Stimulated activated naive B cell treated with anti-CD40 and anti-IgM and Interleukin-4, amounts not matched to agents 10 μg/mL and 1 μg/mL and 100 μg/mL, for 72 hours (primary cell): ENCODE measurements around the gene IGFBP2.

Source experiments
- ATAC-seq, 2 donors: fragments of 150-1000 bp; cut with Tn5 transposase; replicated peaks; 2 replicates each; pipeline ENCODE4 v1.10.0; 2021; ENCODE audit warnings: moderate library complexity in 1 of 2
- DNase-seq: peaks from one replicate; pipeline ENCODE4 v3.0.0; 2021
- H3K27ac Mint-ChIP-seq: one replicate; pipeline ENCODE4 v1.8.0; 2022; ENCODE audit warnings: mild to moderate bottlenecking, mixed read lengths
- H3K27me3 Mint-ChIP-seq, 2 donors: one replicate each; pipeline ENCODE4 v1.8.0; 2022; ENCODE audit warnings: mixed read lengths in 2 of 2
- H3K36me3 Mint-ChIP-seq, 2 donors: one replicate each; pipeline ENCODE4 v1.8.0; 2022; ENCODE audit warnings: mixed read lengths in 2 of 2, mild to moderate bottlenecking in 1 of 2
- H3K4me1 Mint-ChIP-seq, 2 donors: one replicate each; pipeline ENCODE4 v1.8.0; 2022; ENCODE audit warnings: mixed read lengths in 2 of 2, mild to moderate bottlenecking in 1 of 2
- H3K4me3 Mint-ChIP-seq, 2 donors: one replicate each; pipeline ENCODE4 v1.8.0; 2022; ENCODE audit warnings: mild to moderate bottlenecking in 2 of 2, mixed read lengths in 2 of 2, moderate library complexity in 1 of 2
- H3K9me3 Mint-ChIP-seq, 2 donors: one replicate each; pipeline ENCODE4 v1.8.0; 2022; ENCODE audit warnings: mixed read lengths in 2 of 2, mild to moderate bottlenecking in 1 of 2

Gene IGFBP2

GRCh38 chr2:216671791-216672343, 38.6 kb downstream of the IGFBP2 start:
- H3K27ac Mint-ChIP-seq: no peak overlapping the region
- no peaks in the 10 kb centered on the region for H3K9me3 Mint-ChIP-seq
- DNase-seq: no peak
- H3K4me3 Mint-ChIP-seq: no peak overlapping the region
- H3K36me3 Mint-ChIP-seq: no peaks in the 10 kb centered on the region
- H3K27me3 Mint-ChIP-seq: peaks cover 50 to 66% of the 10 kb centered on the region in 2 donors
- H3K4me1 Mint-ChIP-seq: no peaks in the 10 kb centered on the region
- ATAC-seq: no peak

DNA sequence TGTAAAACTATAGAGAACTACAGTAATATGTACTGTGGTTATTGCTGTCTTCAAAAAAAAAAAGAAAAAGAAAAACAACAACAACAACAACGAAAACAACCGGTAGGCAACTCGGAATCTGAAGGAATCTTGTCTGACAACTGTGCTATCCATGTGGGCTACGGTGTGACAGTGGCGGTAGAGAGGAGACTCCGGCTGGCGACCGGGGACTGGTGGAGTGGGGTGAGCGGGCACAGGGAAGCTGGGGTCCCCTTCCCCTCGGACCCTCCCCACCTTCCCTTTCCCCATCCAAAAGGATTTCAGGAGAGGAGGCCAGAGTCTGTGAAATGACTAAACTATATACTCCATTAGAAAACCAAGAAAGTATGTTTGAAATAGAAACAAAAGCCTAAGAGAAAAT, 39.2 kb downstream of the IGFBP2 start:
- no peak for ATAC-seq
- Mint-ChIP-seq H3K4me1 (no peaks in the 10 kb centered on the region), H3K9me3 (no peaks in the 10 kb centered on the region), H3K36me3 (no peaks in the 10 kb centered on the region), H3K27me3 (peaks cover 50 to 66% of the 10 kb centered on the region in 2 donors), H3K27ac (no peak overlapping the region), H3K4me3 (no peak overlapping the region)
- DNase-seq: no peak

GRCh38 chr2:216673021-216673420, 39.8 kb downstream of the IGFBP2 start:
- Mint-ChIP-seq H3K36me3 (no peaks in the 10 kb centered on the region), H3K4me1 (no peaks in the 10 kb centered on the region), H3K27ac (no peak overlapping the region), H3K4me3 (no peak overlapping the region), H3K27me3 (peaks cover 50 to 66% of the 10 kb centered on the region in 2 donors), H3K9me3 (no peaks in the 10 kb centered on the region)
- peak in 1 of 2 donors; percentile 10 for ATAC-seq
- DNase-seq: no peak

GRCh38 chr2:216673609-216674008, 40.4 kb downstream of the IGFBP2 start:
- DNase-seq (no peak), ATAC-seq (no peak)
- H3K27ac Mint-ChIP-seq: no peak overlapping the region
- no peaks in the 10 kb centered on the region for H3K4me1 Mint-ChIP-seq
- peaks cover 44 to 61% of the 10 kb centered on the region in 2 donors for H3K27me3 Mint-ChIP-seq
- no peak overlapping the region for H3K4me3 Mint-ChIP-seq
- no peaks in the 10 kb centered on the region for H3K9me3 Mint-ChIP-seq
- no peaks in the 10 kb centered on the region for H3K36me3 Mint-ChIP-seq

GRCh38 chr2:216674376-216674775, 41.2 kb downstream of the IGFBP2 start:
- no peaks in the 10 kb centered on the region for H3K36me3 Mint-ChIP-seq
- ATAC-seq (no peak), DNase-seq (no peak)
- no peak overlapping the region for H3K27ac Mint-ChIP-seq
- no peaks in the 10 kb centered on the region for H3K4me1 Mint-ChIP-seq
- no peaks in the 10 kb centered on the region for H3K9me3 Mint-ChIP-seq
- H3K27me3 Mint-ChIP-seq: peaks cover 41 to 61% of the 10 kb centered on the region in 2 donors
- H3K4me3 Mint-ChIP-seq: no peak overlapping the region

GRCh38 chr2:216676630-216677029, 43.4 kb downstream of the IGFBP2 start:
- no peaks in the 10 kb centered on the region for H3K4me1 Mint-ChIP-seq
- DNase-seq (no peak), ATAC-seq (no peak)
- H3K9me3 Mint-ChIP-seq: no peaks in the 10 kb centered on the region
- H3K27me3 Mint-ChIP-seq: peaks cover 39 to 58% of the 10 kb centered on the region in 2 donors
- no peaks in the 10 kb centered on the region for H3K36me3 Mint-ChIP-seq
- H3K27ac Mint-ChIP-seq: no peak overlapping the region
- no peak overlapping the region for H3K4me3 Mint-ChIP-seq

DNA sequence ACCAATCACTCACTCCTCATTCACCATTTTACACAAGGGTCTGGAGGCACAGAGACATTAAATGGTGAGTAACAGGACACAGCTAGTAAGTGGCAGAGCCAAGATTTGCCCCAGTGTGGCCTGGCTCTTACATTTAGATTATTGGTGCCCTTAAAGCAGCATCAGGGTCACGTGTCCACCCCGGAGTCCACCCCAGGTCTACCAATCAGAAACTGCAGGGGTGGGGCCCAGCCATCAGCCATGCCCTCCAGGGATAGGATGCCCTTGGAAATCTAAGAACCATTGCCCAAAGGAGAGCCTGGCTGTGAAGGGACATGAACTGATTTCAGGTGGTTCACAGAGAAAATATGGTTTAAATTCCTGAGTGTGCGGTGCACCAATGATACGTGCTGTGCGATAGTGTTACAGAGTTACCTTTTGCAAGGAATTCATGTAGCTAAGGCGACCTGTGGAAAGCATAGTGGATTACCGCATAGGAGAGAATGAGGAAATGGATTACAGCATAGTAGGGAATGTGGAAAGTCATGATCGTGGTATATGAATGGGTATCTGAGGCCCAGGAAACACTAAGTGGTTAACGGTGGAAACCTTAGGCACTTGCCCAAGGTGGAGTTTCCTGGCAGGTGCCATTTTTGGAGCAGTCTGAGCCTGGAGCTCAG, 44.3 kb downstream of the IGFBP2 start:
- peaks cover 4 to 6% of the 10 kb centered on the region in 2 donors for H3K4me1 Mint-ChIP-seq
- ATAC-seq (no peak), DNase-seq (no peak)
- no peaks in the 10 kb centered on the region for H3K36me3 Mint-ChIP-seq
- peaks cover 48 to 62% of the 10 kb centered on the region in 2 donors for H3K27me3 Mint-ChIP-seq
- H3K4me3 Mint-ChIP-seq: no peak overlapping the region
- no peaks in the 10 kb centered on the region for H3K9me3 Mint-ChIP-seq
- H3K27ac Mint-ChIP-seq: no peak overlapping the region

DNA sequence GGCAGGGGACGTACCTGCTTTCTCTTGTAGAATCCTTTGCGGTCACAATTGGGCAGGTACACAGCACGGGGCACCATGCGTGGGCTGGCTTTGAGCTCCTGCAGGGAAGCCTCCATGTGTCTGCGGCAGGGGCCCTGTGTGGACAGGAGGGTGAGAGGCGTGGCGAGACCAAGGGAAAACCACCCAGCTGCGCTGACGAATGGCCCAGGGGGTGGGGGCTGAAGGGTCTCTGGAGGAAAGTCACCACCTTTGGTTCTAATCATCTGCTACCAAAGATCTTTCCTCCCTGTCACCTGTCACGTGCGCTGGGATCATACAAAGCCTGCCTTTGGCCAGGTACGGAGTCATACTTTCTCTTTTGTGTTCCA, 44.9 kb downstream of the IGFBP2 start:
- ATAC-seq (no peak), DNase-seq (no peak)
- H3K4me1 Mint-ChIP-seq: peaks cover 4 to 6% of the 10 kb centered on the region in 2 donors
- H3K27me3 Mint-ChIP-seq: peaks cover 50 to 64% of the 10 kb centered on the region in 2 donors
- H3K27ac Mint-ChIP-seq: no peak overlapping the region
- H3K36me3 Mint-ChIP-seq: no peaks in the 10 kb centered on the region
- H3K4me3 Mint-ChIP-seq: no peak overlapping the region
- no peaks in the 10 kb centered on the region for H3K9me3 Mint-ChIP-seq

- DNase-seq (no peak), ATAC-seq (no peak)
- no peak overlapping the region for H3K4me3 Mint-ChIP-seq
- H3K27me3 Mint-ChIP-seq: peaks cover 49 to 73% of the 10 kb centered on the region in 2 donors
- peaks cover 4 to 6% of the 10 kb centered on the region in 2 donors for H3K4me1 Mint-ChIP-seq
- no peak overlapping the region for H3K27ac Mint-ChIP-seq
- H3K36me3 Mint-ChIP-seq: no peaks in the 10 kb centered on the region
- no peaks in the 10 kb centered on the region for H3K9me3 Mint-ChIP-seq
Observed at GRCh38 chr2:216678813-216679657, 45.8 kb downstream of the IGFBP2 start.

- Mint-ChIP-seq H3K27ac (no peak overlapping the region), H3K9me3 (no peaks in the 10 kb centered on the region), H3K27me3 (peaks cover 51 to 76% of the 10 kb centered on the region in 2 donors), H3K36me3 (no peaks in the 10 kb centered on the region), H3K4me1 (peaks cover 4 to 6% of the 10 kb centered on the region in 2 donors), H3K4me3 (no peak overlapping the region)
- DNase-seq: no peak
- ATAC-seq: no peak
Observed at GRCh38 chr2:216679658-216680024, 46.4 kb downstream of the IGFBP2 start.

DNA sequence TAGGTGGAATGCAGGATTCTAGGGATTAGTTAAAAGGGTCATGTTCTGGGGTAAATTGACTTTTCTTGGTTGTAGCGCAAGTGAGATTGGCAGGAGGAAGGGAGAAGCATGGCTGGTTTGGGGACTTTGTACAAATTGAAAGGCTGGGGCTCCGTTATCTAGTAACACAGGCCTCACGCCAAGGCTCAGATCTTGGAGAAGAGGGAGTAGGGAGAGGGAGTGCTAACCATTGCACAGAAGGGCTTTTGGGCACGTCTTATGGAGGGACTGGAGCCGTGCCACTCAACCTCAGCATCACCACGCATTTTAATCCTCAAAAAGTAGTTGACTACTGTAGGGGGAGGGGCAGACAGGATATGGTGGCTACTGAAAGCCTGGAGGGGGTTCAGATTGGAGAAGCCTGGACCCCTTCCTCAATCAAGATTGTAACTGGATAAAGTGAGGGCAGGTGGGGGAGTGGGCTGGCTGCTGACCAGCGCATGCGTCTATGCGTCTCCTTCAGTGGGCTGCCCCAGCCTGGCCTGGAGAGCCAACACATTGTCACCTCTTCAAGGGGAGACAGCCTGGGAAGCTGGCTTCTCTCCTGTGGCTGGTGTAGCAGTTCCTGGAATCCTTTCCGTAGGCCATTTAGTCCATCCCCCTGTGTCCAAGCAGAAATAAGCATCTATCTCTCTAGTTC, 47.9 kb downstream of the IGFBP2 start:
- Mint-ChIP-seq H3K27ac (no peak overlapping the region), H3K36me3 (no peaks in the 10 kb centered on the region), H3K4me1 (peaks cover 4 to 6% of the 10 kb centered on the region in 2 donors), H3K9me3 (no peaks in the 10 kb centered on the region), H3K4me3 (no peak overlapping the region), H3K27me3 (peaks cover 53 to 77% of the 10 kb centered on the region in 2 donors)
- ATAC-seq (no peak), DNase-seq (no peak)

DNA sequence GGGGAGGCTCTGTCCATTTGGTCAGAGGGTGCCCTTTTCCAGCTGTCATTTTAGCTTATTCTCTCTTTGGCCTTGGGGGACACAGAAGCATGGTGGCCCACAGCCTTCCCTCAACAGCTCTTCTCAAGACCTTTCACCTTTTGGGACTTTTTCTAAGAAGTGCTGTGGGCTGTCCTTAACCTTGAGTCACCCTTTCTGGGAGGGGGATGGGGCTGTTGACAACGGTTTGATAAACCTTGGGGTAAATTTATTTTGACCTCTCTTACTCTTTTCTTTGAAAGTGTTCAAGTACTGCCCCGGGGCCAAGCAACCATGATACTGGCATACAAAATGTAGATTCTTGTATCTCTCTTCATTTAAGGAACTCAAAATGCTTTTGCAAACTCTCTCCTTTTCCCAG, 48.5 kb downstream of the IGFBP2 start:
- ATAC-seq (no peak), DNase-seq (no peak)
- peaks cover 4 to 6% of the 10 kb centered on the region in 2 donors for H3K4me1 Mint-ChIP-seq
- H3K27me3 Mint-ChIP-seq: peaks cover 56 to 74% of the 10 kb centered on the region in 2 donors
- no peak overlapping the region for H3K4me3 Mint-ChIP-seq
- H3K36me3 Mint-ChIP-seq: no peaks in the 10 kb centered on the region
- no peaks in the 10 kb centered on the region for H3K9me3 Mint-ChIP-seq
- H3K27ac Mint-ChIP-seq: no peak overlapping the region

DNA sequence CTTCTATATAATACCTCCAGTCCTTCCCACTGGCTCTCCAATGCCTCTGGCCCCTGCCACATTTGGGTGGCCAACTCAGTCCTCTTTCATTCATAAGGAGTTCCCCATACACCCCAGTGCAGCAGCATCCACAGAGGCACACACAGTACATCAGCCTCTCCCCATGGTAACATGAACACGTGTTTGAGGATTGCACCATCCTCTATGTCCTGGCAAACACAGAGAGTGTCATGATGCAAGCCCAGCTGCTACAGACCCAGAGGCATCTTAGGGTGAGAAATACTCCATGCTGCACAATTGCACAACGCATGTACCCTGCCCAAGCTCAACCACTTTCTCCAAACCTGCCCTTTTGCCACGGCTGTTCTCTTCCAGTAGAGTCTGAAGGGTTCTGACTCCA, 50.6 kb downstream of the IGFBP2 start:
- no peak for DNase-seq

DNA sequence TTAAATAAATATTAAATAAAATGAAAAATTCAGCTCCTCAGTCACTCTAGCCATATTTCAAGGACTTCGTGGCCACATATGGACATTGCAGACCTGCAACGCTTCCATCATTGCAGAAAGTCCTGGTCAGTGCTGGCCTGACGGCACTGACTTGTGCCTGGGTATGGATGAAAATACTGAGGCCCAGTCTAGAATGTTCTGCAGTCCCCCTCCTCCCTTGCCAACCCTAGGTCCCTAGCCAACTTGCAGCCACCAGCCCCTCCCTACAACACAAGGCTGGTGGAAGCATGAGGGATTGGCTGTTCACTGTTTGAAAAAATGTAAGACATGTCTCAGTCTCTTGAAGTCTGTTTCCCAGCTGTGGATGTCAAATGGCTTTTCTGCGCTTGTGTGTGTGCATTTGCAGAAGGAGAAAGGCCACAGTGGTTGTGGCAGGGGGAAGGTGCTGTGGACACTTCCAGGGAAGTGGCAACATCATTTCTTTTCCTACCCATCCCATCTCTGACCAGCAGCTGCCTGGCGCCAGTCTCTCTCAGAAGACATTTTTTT, 52.2 kb downstream of the IGFBP2 start:
- Mint-ChIP-seq H3K4me3 (no peak overlapping the region), H3K36me3 (no peaks in the 10 kb centered on the region), H3K9me3 (no peaks in the 10 kb centered on the region), H3K27ac (no peak overlapping the region), H3K4me1 (peaks cover 5 to 6% of the 10 kb centered on the region in 2 donors), H3K27me3 (peaks cover 72 to 85% of the 10 kb centered on the region in 2 donors)
- no peak for DNase-seq
- no peak for ATAC-seq

More for the DNA sequence above, 50.6 kb downstream of the IGFBP2 start:
- no peak overlapping the region for H3K4me3 Mint-ChIP-seq
- H3K27ac Mint-ChIP-seq: no peak overlapping the region
- no peaks in the 10 kb centered on the region for H3K9me3 Mint-ChIP-seq
- no peaks in the 10 kb centered on the region for H3K36me3 Mint-ChIP-seq
- H3K27me3 Mint-ChIP-seq: peaks cover 69 to 83% of the 10 kb centered on the region in 2 donors
- peaks cover 5 to 6% of the 10 kb centered on the region in 2 donors for H3K4me1 Mint-ChIP-seq
- ATAC-seq: no peak
